B cell (primary cell): ENCODE results near the gene RSAD1.

Experiments
- EZH2 ChIP-seq: IDR thresholded peaks from 2 replicates; pipeline ENCODE4 v1.6.1; 2012; ENCODE audit warnings: borderline replicate concordance, low read depth, mild to moderate bottlenecking, moderate library complexity, low read length; ENCODE audit not compliant: insufficient read depth, poor library complexity, severe bottlenecking
- TF ChIP-seq, protein P1 (sequence below): fragments of 200-600 bp; IDR thresholded peaks from one replicate; pipeline ENCODE4 v1.8.0; 2022; ENCODE audit warnings: antibody characterized with exemption, mild to moderate bottlenecking

DNA sequence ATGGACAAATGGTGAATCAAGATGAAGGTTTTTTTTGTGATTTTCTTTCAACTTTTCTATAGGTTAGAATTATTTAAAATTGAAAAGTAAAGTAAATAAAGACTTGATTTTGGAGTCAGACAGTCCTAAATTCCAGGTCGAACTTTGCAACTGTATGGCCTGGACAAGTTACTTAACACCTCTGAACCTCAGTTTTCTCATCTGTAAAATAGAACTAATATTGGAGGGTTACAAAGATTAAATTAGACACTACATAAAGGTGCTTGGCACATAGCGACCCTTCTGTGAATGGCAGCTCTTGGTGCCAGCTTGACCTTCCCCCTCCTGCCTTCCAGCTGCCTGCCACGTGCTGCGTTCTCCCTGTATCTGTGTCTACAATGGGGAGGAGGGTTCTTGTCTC is 3.0 kb downstream of the RSAD1 start:
- TF ChIP-seq, protein P1, sequence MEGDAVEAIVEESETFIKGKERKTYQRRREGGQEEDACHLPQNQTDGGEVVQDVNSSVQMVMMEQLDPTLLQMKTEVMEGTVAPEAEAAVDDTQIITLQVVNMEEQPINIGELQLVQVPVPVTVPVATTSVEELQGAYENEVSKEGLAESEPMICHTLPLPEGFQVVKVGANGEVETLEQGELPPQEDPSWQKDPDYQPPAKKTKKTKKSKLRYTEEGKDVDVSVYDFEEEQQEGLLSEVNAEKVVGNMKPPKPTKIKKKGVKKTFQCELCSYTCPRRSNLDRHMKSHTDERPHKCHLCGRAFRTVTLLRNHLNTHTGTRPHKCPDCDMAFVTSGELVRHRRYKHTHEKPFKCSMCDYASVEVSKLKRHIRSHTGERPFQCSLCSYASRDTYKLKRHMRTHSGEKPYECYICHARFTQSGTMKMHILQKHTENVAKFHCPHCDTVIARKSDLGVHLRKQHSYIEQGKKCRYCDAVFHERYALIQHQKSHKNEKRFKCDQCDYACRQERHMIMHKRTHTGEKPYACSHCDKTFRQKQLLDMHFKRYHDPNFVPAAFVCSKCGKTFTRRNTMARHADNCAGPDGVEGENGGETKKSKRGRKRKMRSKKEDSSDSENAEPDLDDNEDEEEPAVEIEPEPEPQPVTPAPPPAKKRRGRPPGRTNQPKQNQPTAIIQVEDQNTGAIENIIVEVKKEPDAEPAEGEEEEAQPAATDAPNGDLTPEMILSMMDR = no peak
- TF ChIP-seq EZH2 = no peak
